AG04450 (cell line): ENCODE results near the gene RBM19. TPM values are rescaled to one million over a fixed set of nuclear protein-coding genes. Genes with fewer than 3 reads are reported as not detected.

Experiments used
- CTCF ChIA-PET: fragments of 300-600, 350-600 bp; formaldehyde crosslinking; extraction: SDS; loops from one replicate; lab custom pipeline; 2022; ENCODE audit warnings: antibody characterized with exemption, inconsistent platforms; lab: Charles Lee
- POLR2A ChIA-PET: fragments of 350-600 bp; formaldehyde crosslinking; extraction: SDS; loops from one replicate; lab custom pipeline; 2021; ENCODE audit warnings: antibody characterized with exemption, inconsistent platforms; lab: Yijun Ruan, JAX
- DNase-seq: peaks from one replicate; pipeline ENCODE4 v3.0.0-alpha.2; 2011; ENCODE audit warnings: low read depth, low spot score
- H3K27ac ChIP-seq: one replicate; pipeline ENCODE4 v1.5.1; 2012; ENCODE audit warnings: low read depth, low read length, control low read depth
- H3K27me3 ChIP-seq: one replicate; pipeline ENCODE4 v1.6.0; 2012; ENCODE audit warnings: low read length; ENCODE audit not compliant: control insufficient read depth, insufficient read depth
- H3K4me3 ChIP-seq: 2 replicates; pipeline ENCODE4 v1.5.1; 2011; ENCODE audit warnings: mild to moderate bottlenecking, low read depth, low read length, control low read depth
- H3K9me3 ChIP-seq: 2 replicates; pipeline ENCODE4 v1.5.1; 2012; ENCODE audit warnings: low read length; ENCODE audit not compliant: control insufficient read depth, insufficient read depth
- CTCF ChIP-seq: IDR thresholded peaks from 2 replicates; pipeline ENCODE4 v1.5.1; 2011; ENCODE audit warnings: low read depth, low read length, control low read depth, inconsistent platforms
- polyA minus RNA-seq: library from RNA; depleted of rRNA, polyadenylated mRNA; stranded (reverse); fragments of >200 nt; gene quantifications from 2 replicates; pipeline ENCODE4 v1.2.3, GENCODE V29; 2011; rRNA and poly(A)+ RNA removed
- polyA plus RNA-seq: library from polyadenylated mRNA; depleted of rRNA; stranded (reverse); fragments of >200 nt; gene quantifications from 2 replicates; pipeline ENCODE4 v1.2.3, GENCODE V29; 2011; rRNA removed

The RBM19 gene
- polyA plus RNA-seq (10.6 and 12.4 TPM in 2 replicates), polyA minus RNA-seq (17.8 and 21.3 TPM in 2 replicates)

GRCh38 chr12:113965951-113966797 lies at the start of gene RBM19:
Gene RBM19, minus strand, starts transcription at chr12:113966325. Its CDS starts 98 bp downstream, at chr12:113966227.
- Histone ChIP-seq H3K4me3 (peak within 1 kb of the TSS; percentile 92), H3K27me3 (peaks cover 7% of the 10 kb centered on the region), H3K27ac (peak within 1 kb of the TSS; percentile 52), H3K9me3 (no peaks in the 10 kb centered on the region)
- POLR2A ChIA-PET = interaction anchor here (0.6 to 1.3 kb wide), 5 partner anchors 9 to 771 kb away, joined by 3 to 5 read pairs (median 3); partner anchors contain the start of gene TBX5
- CTCF ChIA-PET = interaction anchor here (0.5 to 2.1 kb wide), 36 partner anchors 9 to 1140 kb away, joined by 3 to 37 read pairs (median 4); no protein-coding TSS in a partner anchor
- peak; percentile 94 for TF ChIP-seq CTCF
- DNase-seq = peak; percentile 94

GRCh38 chr12:114015851-114016250 lies 49.7 kb upstream of the RBM19 start:
- Histone ChIP-seq H3K9me3 (no peaks in the 10 kb centered on the region), H3K27me3 (no peaks in the 10 kb centered on the region), H3K27ac (no peak overlapping the region), H3K4me3 (no peak overlapping the region)
- ChIA-PET POLR2A (no interaction called here), CTCF (interaction anchor here (1.1 kb wide), 2 partner anchors 35 to 493 kb away, joined by 4 read pairs; no protein-coding TSS in a partner anchor)
- TF ChIP-seq CTCF = no peak
- DNase-seq = no peak

- TF ChIP-seq CTCF = peak; percentile 47
- ChIA-PET CTCF (interaction anchor here (1.8 kb wide), 1 partner anchor 494 kb away, joined by 6 read pairs; no protein-coding TSS in a partner anchor), POLR2A (no interaction called here)
- no peak overlapping the region for H3K27ac ChIP-seq
- no peak overlapping the region for H3K4me3 ChIP-seq
- H3K27me3 ChIP-seq = no peaks in the 10 kb centered on the region
- peak; percentile 7 for DNase-seq
- H3K9me3 ChIP-seq = no peaks in the 10 kb centered on the region
Observed at GRCh38 chr12:114013575-114014345, 47.6 kb upstream of the RBM19 start.

GRCh38 chr12:114012744-114013431 lies 46.8 kb upstream of the RBM19 start:
- no peak overlapping the region for H3K27ac ChIP-seq
- no peak for DNase-seq
- ChIA-PET POLR2A (no interaction called here), CTCF (no interaction called here)
- no peaks in the 10 kb centered on the region for H3K9me3 ChIP-seq
- no peak overlapping the region for H3K4me3 ChIP-seq
- no peak for TF ChIP-seq CTCF
- no peaks in the 10 kb centered on the region for H3K27me3 ChIP-seq
